ENCODE data around the gene CAMK1D. TPM values are rescaled to one million over a fixed set of nuclear protein-coding genes. Genes with fewer than 3 reads are reported as not detected.

CAMK1D gene
- total and polyA plus RNA-seq, 8 donors, result 4.4 to 10.8 (median 4.8) TPM

- no peak for TF ChIP-seq CTCF (IDR thresholded peaks at IDR 0.05)
- intact Hi-C loops (cut with DNase I), result no loop called here
- ATAC-seq, result no peak
- H3K27me3 ChIP-seq, result peaks cover 4 to 21% of the 10 kb centered on the region in 2 donors
- no peak overlapping the region for H3K4me3 ChIP-seq
- no peaks in the 10 kb centered on the region for H3K4me1 ChIP-seq
- no peak overlapping the region for H3K27ac ChIP-seq
- H3K36me3 ChIP-seq, result no peaks in the 10 kb centered on the region
- no peaks in the 10 kb centered on the region for H3K9me3 ChIP-seq
- no peak for DNase-seq
Observed at GRCh38 chr10:12665501-12665900, 316.2 kb downstream of the CAMK1D start.

GRCh38 chr10:12667052-12667451, 317.7 kb downstream of the CAMK1D start:
- no peak for ATAC-seq

GRCh38 chr10:12668634-12669033, 319.3 kb downstream of the CAMK1D start:
- ATAC-seq, result no peak
- no peak overlapping the region for H3K27ac ChIP-seq
- peaks cover 5 to 23% of the 10 kb centered on the region in 2 donors for H3K27me3 ChIP-seq
- no peak for TF ChIP-seq CTCF (IDR thresholded peaks at IDR 0.05)
- H3K4me1 ChIP-seq, result no peaks in the 10 kb centered on the region
- H3K4me3 ChIP-seq, result no peak overlapping the region
- no peaks in the 10 kb centered on the region for H3K36me3 ChIP-seq
- intact Hi-C loops (cut with DNase I), result no loop called here
- no peak for DNase-seq
- H3K9me3 ChIP-seq, result no peaks in the 10 kb centered on the region

More at GRCh38 chr10:12667052-12667451, 317.7 kb downstream of the CAMK1D start:
- Histone ChIP-seq H3K27ac (no peak overlapping the region), H3K9me3 (no peaks in the 10 kb centered on the region), H3K4me1 (no peaks in the 10 kb centered on the region), H3K27me3 (peaks cover 4 to 23% of the 10 kb centered on the region in 2 donors), H3K36me3 (no peaks in the 10 kb centered on the region), H3K4me3 (no peak overlapping the region)
- no peak for DNase-seq
- TF ChIP-seq CTCF (IDR thresholded peaks at IDR 0.05), result no peak
- intact Hi-C loops (cut with DNase I), result no loop called here

- no peaks in the 10 kb centered on the region for H3K36me3 ChIP-seq
- peaks cover 10 to 30% of the 10 kb centered on the region in 2 donors for H3K27me3 ChIP-seq
- no peak for ATAC-seq
- DNase-seq, result no peak
- H3K9me3 ChIP-seq, result no peaks in the 10 kb centered on the region
- H3K4me1 ChIP-seq, result no peaks in the 10 kb centered on the region
- intact Hi-C loops (cut with DNase I), result no loop called here
- no peak overlapping the region for H3K4me3 ChIP-seq
- H3K27ac ChIP-seq, result no peak overlapping the region
- no peak for TF ChIP-seq CTCF (IDR thresholded peaks at IDR 0.05)
Observed at GRCh38 chr10:12670004-12670403, 320.7 kb downstream of the CAMK1D start.

GRCh38 chr10:12675186-12675585, 325.8 kb downstream of the CAMK1D start:
- no peak for TF ChIP-seq CTCF (IDR thresholded peaks at IDR 0.05)
- Histone ChIP-seq H3K36me3 (no peaks in the 10 kb centered on the region), H3K27ac (no peak overlapping the region), H3K4me3 (no peak overlapping the region), H3K27me3 (peaks cover 6 to 14% of the 10 kb centered on the region in 2 donors), H3K9me3 (peaks cover 0 to 6% of the 10 kb centered on the region in 2 donors), H3K4me1 (no peaks in the 10 kb centered on the region)
- DNase-seq (no peak), ATAC-seq (no peak)
- intact Hi-C loops (cut with DNase I), result no loop called here

Data from left lung (tissue), 10 donors.